NT2/D1 (cell line): ENCODE results near the gene C1orf115.

ENCODE experiments used
- YY1 ChIP-seq: IDR thresholded peaks from 2 replicates; pipeline ENCODE4 v1.6.1; 2011; ENCODE audit not compliant: insufficient read length, insufficient read depth
- ZNF274 ChIP-seq: IDR thresholded peaks from 2 replicates; pipeline ENCODE4 v1.6.1; 2011; ENCODE audit warnings: mild to moderate bottlenecking, low read depth, low read length

DNA sequence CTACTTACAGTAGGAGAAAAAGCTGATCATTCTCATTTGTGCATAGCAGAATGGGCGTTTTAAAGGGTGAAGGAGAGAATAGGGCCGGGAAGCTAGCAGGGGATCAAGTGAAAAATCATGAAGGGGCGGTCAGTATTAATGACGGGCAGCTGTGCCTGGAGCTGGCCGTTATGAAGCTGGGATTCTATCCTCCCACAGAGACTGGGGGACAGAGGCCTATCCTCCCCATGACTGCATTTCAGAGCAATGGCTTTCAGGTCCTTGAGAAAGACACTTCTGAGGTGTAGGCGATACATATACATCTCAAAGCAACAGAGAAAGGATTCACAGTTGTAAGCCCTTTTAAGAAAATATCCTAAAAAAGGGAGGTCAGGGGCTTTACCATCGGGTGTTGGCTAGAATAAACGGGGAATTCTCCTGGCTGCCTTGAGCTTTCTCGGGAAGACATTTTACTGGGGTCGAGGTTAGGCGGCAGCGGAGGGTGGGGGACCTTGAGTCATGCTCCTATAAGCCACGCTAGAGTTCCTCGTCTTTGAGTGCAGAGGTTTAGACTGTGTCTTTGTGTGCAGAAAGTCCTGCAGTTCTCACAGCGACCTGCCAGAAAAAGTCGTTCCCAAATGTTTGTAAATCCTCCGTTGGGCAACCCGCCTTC is 57.4 kb downstream of the C1orf115 start:
- TF ChIP-seq YY1: no peak
- no peak for TF ChIP-seq ZNF274
